ENCODE data around the gene DUSP10. TPM values are rescaled to one million over a fixed set of nuclear protein-coding genes. Genes with fewer than 3 reads are reported as not detected.

The DUSP10 gene
- total and polyA plus RNA-seq, 2 donors (not counting 1 experiment from before 2014, with no cell fraction given) = 22.8 to 37.7 TPM

DNA sequence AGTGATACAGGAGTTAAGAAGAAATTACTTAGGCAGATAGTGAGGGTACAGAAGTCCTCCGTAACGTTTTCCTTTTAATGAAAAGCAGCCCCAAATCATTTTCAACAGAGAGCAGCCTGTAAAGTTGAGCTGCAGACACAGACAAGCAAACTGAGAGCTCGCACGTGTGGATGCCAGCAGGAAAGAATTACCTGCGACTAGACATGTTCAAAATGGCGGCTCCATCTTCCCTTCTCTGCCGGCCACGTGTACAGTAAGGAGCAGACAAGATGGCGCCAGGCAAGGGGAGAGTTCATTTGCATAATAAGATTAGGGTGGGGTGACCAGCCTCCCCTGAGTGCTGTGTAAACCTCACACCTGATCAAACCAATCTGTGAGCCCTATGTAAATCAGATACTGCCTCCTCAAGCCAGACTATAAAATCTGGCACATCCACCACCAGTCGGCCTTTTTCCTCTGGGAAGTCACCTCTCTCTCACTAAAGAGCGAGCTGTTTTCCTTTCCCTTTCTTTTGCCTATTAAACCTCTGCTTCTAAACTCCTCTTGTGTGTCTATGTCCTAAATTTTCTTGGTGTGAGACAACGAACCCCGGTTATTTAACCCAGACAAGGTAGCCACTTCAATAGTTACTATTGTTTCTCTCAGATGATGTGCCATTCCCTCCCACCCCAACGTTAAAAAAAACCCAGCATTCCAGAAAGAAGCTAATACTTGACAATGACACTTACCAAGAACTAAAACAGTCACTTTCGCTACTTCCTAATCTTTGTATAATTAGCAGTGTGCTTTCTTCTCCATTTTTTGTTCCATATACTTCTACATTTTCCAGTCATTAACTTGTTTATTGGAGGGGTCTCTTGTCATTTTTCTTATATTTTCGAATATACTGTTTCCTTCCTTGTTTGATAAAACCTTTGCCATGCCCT, 27.4 kb downstream of the DUSP10 start:
- peaks cover 0 to 3% (median 0%) of the 10 kb centered on the region in 3 donors for H3K9me3 ChIP-seq (ENCODE audit: control extremely low read depth in 1 of 3, control insufficient read depth in 2 of 3, insufficient read depth in 1 of 3, low read length in 2 of 3)
- Mint-ChIP-seq H3K4me3 (no peak overlapping the region), H3K27ac (no peak overlapping the region), H3K4me1 (peaks cover 70% of the 10 kb centered on the region), H3K27me3 (no peaks in the 10 kb centered on the region), H3K9me3 (ENCODE audit: insufficient read depth) (no peaks in the 10 kb centered on the region)
- intact Hi-C loops (cut with micrococcal nuclease) = loop anchor here (5.0 kb wide), 1 partner anchor 52 kb away; no protein-coding TSS in a partner anchor
- H3K4me3 ChIP-seq (ENCODE audit: control extremely low read depth in 1 of 5, extremely low read depth in 1 of 5, insufficient read depth in 1 of 5, low read depth in 2 of 5, low read length in 4 of 5) = no peak overlapping the region
- H3K9ac ChIP-seq (ENCODE audit: low read length) = no peak overlapping the region
- no peak overlapping the region for H2AFZ ChIP-seq (ENCODE audit: insufficient read depth, low read depth, low read length, poor library complexity, severe bottlenecking)
- no peak overlapping the region for H3K4me2 ChIP-seq (replicated peaks; ENCODE audit: low read depth, low read length, poor library complexity, severe bottlenecking)
- no peak for ATAC-seq (ENCODE audit: low read depth)
- no peaks in the 10 kb centered on the region for H4K20me1 ChIP-seq (ENCODE audit: control insufficient read depth, insufficient read depth, low read length, poor library complexity, severe bottlenecking)
- H3K79me2 ChIP-seq (ENCODE audit: control insufficient read depth, insufficient read depth, low read length) = peaks cover 65% of the 10 kb centered on the region
- H3K27me3 ChIP-seq (replicated peaks in 1 of 4; ENCODE audit: control extremely low read depth in 1 of 4, control insufficient read depth in 3 of 4, insufficient read depth in 4 of 4, low read length in 3 of 4) = no peaks in the 10 kb centered on the region
- no peak overlapping the region for H3K27ac ChIP-seq (ENCODE audit: low read length in 2 of 2)
- ChIA-PET CTCF (interaction anchor here (1.0 to 1.4 kb wide), 3 partner anchors 11 to 178 kb away, joined by 3 to 4 read pairs (median 4); partner anchors contain the start of gene DUSP10), POLR2A (interaction anchor here (3.6 kb wide), 1 partner anchor 27 kb away, joined by 44 read pairs; the partner anchor contains the start of gene DUSP10)
- no peak for TF ChIP-seq EZH2 (IDR thresholded peaks at IDR 0.05; ENCODE audit: borderline replicate concordance, insufficient read depth, low read depth, low read length, poor library complexity, severe bottlenecking)
- TF ChIP-seq, protein P1, sequence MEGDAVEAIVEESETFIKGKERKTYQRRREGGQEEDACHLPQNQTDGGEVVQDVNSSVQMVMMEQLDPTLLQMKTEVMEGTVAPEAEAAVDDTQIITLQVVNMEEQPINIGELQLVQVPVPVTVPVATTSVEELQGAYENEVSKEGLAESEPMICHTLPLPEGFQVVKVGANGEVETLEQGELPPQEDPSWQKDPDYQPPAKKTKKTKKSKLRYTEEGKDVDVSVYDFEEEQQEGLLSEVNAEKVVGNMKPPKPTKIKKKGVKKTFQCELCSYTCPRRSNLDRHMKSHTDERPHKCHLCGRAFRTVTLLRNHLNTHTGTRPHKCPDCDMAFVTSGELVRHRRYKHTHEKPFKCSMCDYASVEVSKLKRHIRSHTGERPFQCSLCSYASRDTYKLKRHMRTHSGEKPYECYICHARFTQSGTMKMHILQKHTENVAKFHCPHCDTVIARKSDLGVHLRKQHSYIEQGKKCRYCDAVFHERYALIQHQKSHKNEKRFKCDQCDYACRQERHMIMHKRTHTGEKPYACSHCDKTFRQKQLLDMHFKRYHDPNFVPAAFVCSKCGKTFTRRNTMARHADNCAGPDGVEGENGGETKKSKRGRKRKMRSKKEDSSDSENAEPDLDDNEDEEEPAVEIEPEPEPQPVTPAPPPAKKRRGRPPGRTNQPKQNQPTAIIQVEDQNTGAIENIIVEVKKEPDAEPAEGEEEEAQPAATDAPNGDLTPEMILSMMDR (IDR thresholded peaks at IDR 0.05) = no peak
- 100% methylated on average over 8 of the region's 16 CpGs for WGBS (ENCODE audit: insufficient coverage)
- H3K36me3 ChIP-seq (replicated peaks in 1 of 2; ENCODE audit: control extremely low read depth in 1 of 2, control insufficient read depth in 1 of 2, extremely low read depth in 1 of 2, insufficient read depth in 2 of 2, low read length in 1 of 2) = peaks cover 0 to 3% of the 10 kb centered on the region in 2 experiments
- peaks cover 20 to 22% of the 10 kb centered on the region in 2 donors for H3K4me1 ChIP-seq (ENCODE audit: control insufficient read depth in 2 of 2, insufficient read depth in 2 of 2, low read length in 2 of 2)
- DNase-seq = no peak

Data from B cell (primary cell).